CD4-positive, alpha-beta T cell treated with Interleukin-12 subunit alpha and Interleukin-12 subunit beta, for 1 hour (primary cell): ENCODE measurements around the gene GORAB.

ENCODE experiments used
- DNase-seq: peaks from one replicate; pipeline ENCODE4 v3.0.0-alpha.2; 2020

Gene GORAB

GRCh38 chr1:170531758-170532657 is at the start of gene GORAB:
TSS of gene GORAB (plus strand) at chr1:170532166. CDS start at chr1:170532224, 58 bp downstream.
- peak; percentile 87 for DNase-seq

GRCh38 chr1:170483051-170483450 is 48.9 kb upstream of the GORAB start:
- no peak for DNase-seq

GRCh38 chr1:170487503-170487902 is 44.5 kb upstream of the GORAB start:
- no peak for DNase-seq

- DNase-seq, result no peak
Observed at GRCh38 chr1:170491291-170491690, 40.7 kb upstream of the GORAB start.

- no peak for DNase-seq
Observed at GRCh38 chr1:170494369-170494768, 37.6 kb upstream of the GORAB start.

- no peak for DNase-seq
Observed at GRCh38 chr1:170495006-170495405, 37.0 kb upstream of the GORAB start.

GRCh38 chr1:170498876-170499275 is 33.1 kb upstream of the GORAB start:
- no peak for DNase-seq

GRCh38 chr1:170503665-170504064 is 28.3 kb upstream of the GORAB start:
- no peak for DNase-seq

- DNase-seq, result no peak
Observed at GRCh38 chr1:170510163-170510562, 21.8 kb upstream of the GORAB start.

- DNase-seq, result no peak
Observed at GRCh38 chr1:170511038-170511437, 20.9 kb upstream of the GORAB start.

- DNase-seq, result no peak
Observed at GRCh38 chr1:170513138-170513537, 18.8 kb upstream of the GORAB start.

- DNase-seq, result no peak
Observed at GRCh38 chr1:170518185-170518834, 13.7 kb upstream of the GORAB start.

- DNase-seq, result no peak
Observed at GRCh38 chr1:170518965-170519364, 13.0 kb upstream of the GORAB start.

- DNase-seq, result no peak
Observed at GRCh38 chr1:170520601-170521000, 11.4 kb upstream of the GORAB start.

- DNase-seq, result no peak
Observed at GRCh38 chr1:170521818-170522217, 10.1 kb upstream of the GORAB start.

- DNase-seq, result no peak
Observed at GRCh38 chr1:170530972-170531757, 801 bp upstream of the GORAB start.

GRCh38 chr1:170533298-170533697 is 1.3 kb downstream of the GORAB start:
- DNase-seq, result no peak

GRCh38 chr1:170534626-170535147 is 2.7 kb downstream of the GORAB start:
- DNase-seq, result no peak

GRCh38 chr1:170535418-170535817 is 3.5 kb downstream of the GORAB start:
- no peak for DNase-seq

GRCh38 chr1:170536924-170537551 is 5.1 kb downstream of the GORAB start:
- no peak for DNase-seq

- DNase-seq, result no peak
Observed at GRCh38 chr1:170537798-170538503, 6.0 kb downstream of the GORAB start.

GRCh38 chr1:170538687-170539086 is 6.7 kb downstream of the GORAB start:
- no peak for DNase-seq
